Keratinocyte (primary cell): ENCODE data around the gene MIR17HG.

ENCODE experiments used
- EZH2 ChIP-seq: IDR thresholded peaks from one replicate; pipeline ENCODE4 v1.6.1; 2012; ENCODE audit warnings: inconsistent platforms, mild to moderate bottlenecking, low read length, moderate library complexity
- TF ChIP-seq, protein P1 (sequence below), 3 experiments: IDR thresholded peaks in 1 of 3; conservative IDR thresholded peaks in 1 of 3; optimal IDR thresholded peaks in 1 of 3; 2 replicates in 2 of 3; 3 replicates in 1 of 3; pipeline versions ENCODE3 to v1.5.1; 2011; ENCODE audit warnings: low read length in 3 of 3, mild to moderate bottlenecking in 3 of 3, moderate library complexity in 2 of 3, control low read depth in 1 of 3, inconsistent platforms in 1 of 3; ENCODE audit not compliant: insufficient read depth in 2 of 3; ENCODE audit errors: extremely low read depth in 1 of 3

DNA sequence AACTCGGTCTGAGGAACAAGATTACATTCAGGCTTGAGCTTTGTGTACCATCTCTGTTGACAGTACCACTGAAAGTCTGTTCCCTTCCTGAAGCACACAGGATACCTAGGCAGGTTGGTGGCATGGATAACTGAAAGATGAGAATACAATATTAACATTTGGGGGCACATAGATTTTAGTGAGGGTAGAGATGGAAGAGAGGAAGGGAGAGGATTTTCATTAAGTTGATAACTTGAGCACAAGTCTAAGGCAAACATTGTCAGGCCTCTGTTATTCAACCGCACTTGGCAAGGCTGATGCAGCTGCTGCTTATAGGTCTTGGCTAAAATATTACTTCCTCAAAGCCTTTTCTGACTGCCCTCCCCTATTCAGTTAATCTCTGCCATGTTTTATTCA, 10.9 kb downstream of the MIR17HG start:
- TF ChIP-seq, protein P1, sequence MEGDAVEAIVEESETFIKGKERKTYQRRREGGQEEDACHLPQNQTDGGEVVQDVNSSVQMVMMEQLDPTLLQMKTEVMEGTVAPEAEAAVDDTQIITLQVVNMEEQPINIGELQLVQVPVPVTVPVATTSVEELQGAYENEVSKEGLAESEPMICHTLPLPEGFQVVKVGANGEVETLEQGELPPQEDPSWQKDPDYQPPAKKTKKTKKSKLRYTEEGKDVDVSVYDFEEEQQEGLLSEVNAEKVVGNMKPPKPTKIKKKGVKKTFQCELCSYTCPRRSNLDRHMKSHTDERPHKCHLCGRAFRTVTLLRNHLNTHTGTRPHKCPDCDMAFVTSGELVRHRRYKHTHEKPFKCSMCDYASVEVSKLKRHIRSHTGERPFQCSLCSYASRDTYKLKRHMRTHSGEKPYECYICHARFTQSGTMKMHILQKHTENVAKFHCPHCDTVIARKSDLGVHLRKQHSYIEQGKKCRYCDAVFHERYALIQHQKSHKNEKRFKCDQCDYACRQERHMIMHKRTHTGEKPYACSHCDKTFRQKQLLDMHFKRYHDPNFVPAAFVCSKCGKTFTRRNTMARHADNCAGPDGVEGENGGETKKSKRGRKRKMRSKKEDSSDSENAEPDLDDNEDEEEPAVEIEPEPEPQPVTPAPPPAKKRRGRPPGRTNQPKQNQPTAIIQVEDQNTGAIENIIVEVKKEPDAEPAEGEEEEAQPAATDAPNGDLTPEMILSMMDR (optimal IDR thresholded peaks at IDR 0.05 in 1 of 3, IDR thresholded peaks at IDR 0.05 in 1 of 3, conservative IDR thresholded peaks at IDR 0.05 in 1 of 3; ENCODE audit: extremely low read depth in 1 of 3, insufficient read depth in 2 of 3, low read length in 3 of 3) = no peak
- no peak for TF ChIP-seq EZH2
